Mononuclear cell (primary cell): ENCODE data around the gene KRT74. TPM values are rescaled to one million over a fixed set of nuclear protein-coding genes. Genes with fewer than 3 reads are reported as not detected.

Experiments used
- H3K27me3 ChIP-seq: 2 replicates; pipeline ENCODE4 v1.6.0; 2011; ENCODE audit warnings: low read length, control low read depth; ENCODE audit not compliant: insufficient read depth
- H3K4me1 ChIP-seq: 2 replicates; pipeline ENCODE4 v1.5.1; 2011; ENCODE audit warnings: mild to moderate bottlenecking, low read length, control low read depth; ENCODE audit not compliant: insufficient read depth
- H3K4me3 ChIP-seq: 2 replicates; pipeline ENCODE4 v1.5.1; 2011; ENCODE audit warnings: mild to moderate bottlenecking, low read length, moderate library complexity
- H3K9me3 ChIP-seq: 2 replicates; pipeline ENCODE4 v1.5.1; 2011; ENCODE audit warnings: low read depth, mild to moderate bottlenecking, control low read depth, low read length
- total RNA-seq: library from RNA; depleted of rRNA; stranded (reverse); fragments of >200 nt; gene quantifications from one replicate; pipeline ENCODE4 v1.2.3, GENCODE V29; 2012

KRT74 gene
- total RNA-seq = 0.10 TPM

DNA sequence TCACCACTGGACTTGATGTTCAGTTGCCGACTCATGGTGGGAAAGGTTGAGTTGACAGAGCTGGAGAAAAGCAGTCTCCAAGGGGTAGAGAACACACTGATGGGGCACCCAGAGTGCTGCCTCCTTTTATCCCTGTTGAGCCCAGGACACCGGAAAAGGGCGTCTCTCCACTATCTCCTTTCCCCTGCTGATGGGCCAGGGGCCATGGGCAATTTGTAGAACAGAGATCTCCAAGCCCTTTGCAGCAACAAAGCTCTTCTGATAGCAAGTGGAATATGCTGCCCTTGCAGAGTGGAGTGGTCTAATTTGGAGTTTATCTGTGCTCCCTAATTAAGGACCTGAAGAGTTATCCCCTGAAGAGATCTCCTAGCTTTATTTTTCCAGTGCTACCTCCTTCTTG lies at the start of gene KRT74:
Gene KRT74 (minus strand): TSS at position 101 of the 400 bp plus-strand sequence. CDS start 66 bp downstream, at position 35.
- H3K4me3 ChIP-seq = no peak within 1 kb of the TSS
- H3K4me1 ChIP-seq = peaks cover 1% of the 10 kb centered on the region
- no peaks in the 10 kb centered on the region for H3K27me3 ChIP-seq
- no peaks in the 10 kb centered on the region for H3K9me3 ChIP-seq

DNA sequence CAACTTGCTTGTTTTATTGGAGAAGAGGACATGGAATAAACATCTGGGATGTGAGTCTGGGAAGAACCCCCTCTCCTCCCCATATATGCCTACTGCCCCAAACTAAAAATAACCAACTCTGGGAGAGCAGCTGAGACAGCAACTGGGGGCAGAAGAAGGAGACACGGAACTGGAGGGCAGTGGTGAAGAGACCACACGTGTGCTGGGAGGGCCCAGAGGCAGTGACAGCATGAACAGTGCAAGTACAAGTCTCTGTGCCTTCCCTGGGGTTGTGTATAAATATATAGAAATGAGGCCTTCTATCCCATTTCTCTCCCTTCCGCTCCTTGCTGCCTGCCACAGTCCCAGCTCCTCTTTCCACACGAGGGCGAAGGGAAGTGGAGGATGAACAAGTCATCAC lies 48.7 kb upstream of the KRT74 start:
- Histone ChIP-seq H3K4me1 (no peaks in the 10 kb centered on the region), H3K27me3 (no peaks in the 10 kb centered on the region), H3K4me3 (no peak overlapping the region), H3K9me3 (no peaks in the 10 kb centered on the region)

DNA sequence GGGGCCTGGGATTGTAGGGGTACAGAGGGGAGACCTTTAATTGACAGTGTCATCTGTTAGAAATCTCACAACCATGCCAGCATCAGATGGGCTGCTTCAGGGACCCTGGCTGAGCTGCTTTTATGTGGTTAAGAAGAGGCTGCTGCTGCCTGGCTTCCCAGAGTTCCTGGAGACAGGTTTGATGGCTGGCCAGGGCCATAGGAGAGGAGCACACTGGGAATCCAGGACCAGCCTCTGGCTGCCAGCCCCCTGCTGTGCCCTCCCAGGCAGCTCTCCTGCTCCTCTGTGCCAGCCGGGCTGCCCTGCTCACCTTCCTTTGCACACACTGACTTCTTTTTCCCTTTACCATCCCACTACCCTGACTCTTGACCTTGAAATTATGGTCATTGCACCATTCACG lies 45.2 kb upstream of the KRT74 start:
- no peaks in the 10 kb centered on the region for H3K9me3 ChIP-seq
- peaks cover 22% of the 10 kb centered on the region for H3K4me1 ChIP-seq

DNA sequence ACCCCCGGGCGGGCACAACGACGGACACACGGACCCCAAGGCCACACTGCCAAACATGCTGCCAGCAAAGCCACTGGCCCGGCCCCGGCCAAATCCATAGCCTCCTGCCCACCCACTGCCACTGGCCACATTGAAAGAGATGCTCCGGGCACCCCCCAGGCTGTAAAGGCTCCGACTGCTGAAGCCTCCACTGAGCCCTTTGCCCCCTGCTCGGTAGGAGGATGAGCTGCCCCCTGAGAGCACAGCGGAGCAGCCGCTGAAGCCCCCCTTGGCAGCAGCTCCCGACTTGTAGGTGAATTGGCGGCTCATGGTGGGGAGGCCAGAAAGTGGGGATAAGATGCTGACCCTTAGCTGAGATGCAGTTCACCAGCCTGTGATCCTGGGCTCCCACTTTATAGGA lies 44.6 kb upstream of the KRT74 start, which contains the start of gene KRT73:
Gene KRT73 (minus strand): TSS at position 344 of the 400 bp plus-strand sequence. CDS start 35 bp downstream, at position 309.
- Histone ChIP-seq H3K4me3 (no peak within 1 kb of the TSS), H3K9me3 (no peaks in the 10 kb centered on the region), H3K4me1 (peaks cover 22% of the 10 kb centered on the region), H3K27me3 (no peaks in the 10 kb centered on the region)

More for the DNA sequence above, 45.2 kb upstream of the KRT74 start:
- no peak overlapping the region for H3K4me3 ChIP-seq
- no peaks in the 10 kb centered on the region for H3K27me3 ChIP-seq

DNA sequence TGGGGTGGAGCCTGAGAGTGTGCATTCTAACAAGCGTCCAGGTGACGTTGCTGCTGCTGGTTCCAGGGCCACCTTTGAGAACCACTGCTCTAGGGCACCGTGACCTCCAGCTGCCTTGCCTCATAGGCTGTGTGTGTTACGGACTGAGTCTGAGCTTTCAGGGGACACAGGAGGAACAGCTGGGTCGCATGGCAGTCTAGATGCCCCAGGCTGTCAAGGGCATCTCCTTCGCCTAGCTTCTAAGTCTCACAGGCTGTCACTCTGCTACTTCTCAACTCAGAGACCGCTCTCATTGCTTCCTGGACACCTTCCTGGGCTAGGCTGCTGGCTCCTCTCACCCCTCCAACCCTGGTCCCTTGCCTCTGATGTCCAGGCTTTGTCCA lies 43.8 kb upstream of the KRT74 start:
- Histone ChIP-seq H3K27me3 (no peaks in the 10 kb centered on the region), H3K4me1 (peaks cover 22% of the 10 kb centered on the region), H3K4me3 (no peak overlapping the region), H3K9me3 (no peaks in the 10 kb centered on the region)

DNA sequence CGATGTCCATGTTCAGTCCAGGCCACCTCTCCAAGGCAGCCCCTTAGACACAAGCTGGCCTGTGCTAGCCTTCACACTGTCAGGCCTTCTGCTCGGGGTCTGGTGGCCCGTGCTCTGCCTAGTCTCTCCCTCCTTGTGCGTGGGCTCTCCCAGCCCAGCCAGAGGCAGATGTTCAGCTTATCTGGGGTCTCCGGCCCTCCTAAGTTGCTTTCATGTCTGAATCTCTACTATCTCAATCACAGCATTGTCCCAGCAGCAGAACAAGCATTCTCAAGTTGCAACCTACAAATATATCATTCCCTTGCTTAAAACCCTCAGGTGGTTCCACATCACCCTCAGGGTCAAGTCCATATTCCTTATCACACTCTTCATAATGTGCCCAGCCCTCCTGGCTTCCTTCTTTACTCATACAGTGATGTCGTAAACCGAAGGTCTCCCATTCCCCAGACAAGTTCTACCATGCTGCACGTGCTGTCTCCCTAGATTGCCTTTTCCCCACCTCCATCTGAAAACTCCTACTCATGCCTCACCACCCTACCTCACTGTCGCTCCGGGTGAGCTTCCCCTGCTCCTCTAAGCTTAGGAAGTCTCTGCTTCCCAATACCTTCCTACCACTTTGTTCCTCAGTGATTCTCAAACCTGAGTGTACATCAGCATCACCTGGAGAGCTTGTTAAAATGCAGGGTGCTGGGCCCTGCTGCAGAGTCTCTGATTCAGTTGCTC lies 43.2 kb upstream of the KRT74 start:
- Histone ChIP-seq H3K27me3 (no peaks in the 10 kb centered on the region), H3K9me3 (no peaks in the 10 kb centered on the region), H3K4me1 (peaks cover 27% of the 10 kb centered on the region), H3K4me3 (no peak overlapping the region)

DNA sequence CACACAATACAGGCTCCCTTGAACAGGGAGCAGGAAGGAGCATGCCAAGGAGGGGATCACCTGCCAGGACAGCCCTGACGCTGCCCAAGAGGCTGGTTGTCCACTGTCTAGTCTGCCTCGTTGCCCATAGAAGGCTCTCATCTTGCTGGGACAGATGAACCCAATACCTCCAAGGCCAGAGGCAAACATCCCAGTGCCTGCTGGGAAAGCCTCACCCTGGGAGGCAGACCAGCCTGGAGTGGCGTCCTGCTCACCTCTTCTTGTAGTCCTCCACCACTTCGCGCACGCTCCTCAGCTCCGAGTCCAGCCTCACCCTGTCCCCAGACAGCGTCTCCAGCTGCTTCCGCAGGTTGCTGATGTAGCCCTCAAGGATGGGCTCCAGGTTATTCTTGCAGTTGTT lies 42.3 kb upstream of the KRT74 start:
- Histone ChIP-seq H3K4me1 (peaks cover 31% of the 10 kb centered on the region), H3K9me3 (no peaks in the 10 kb centered on the region), H3K27me3 (no peaks in the 10 kb centered on the region), H3K4me3 (no peak overlapping the region)

DNA sequence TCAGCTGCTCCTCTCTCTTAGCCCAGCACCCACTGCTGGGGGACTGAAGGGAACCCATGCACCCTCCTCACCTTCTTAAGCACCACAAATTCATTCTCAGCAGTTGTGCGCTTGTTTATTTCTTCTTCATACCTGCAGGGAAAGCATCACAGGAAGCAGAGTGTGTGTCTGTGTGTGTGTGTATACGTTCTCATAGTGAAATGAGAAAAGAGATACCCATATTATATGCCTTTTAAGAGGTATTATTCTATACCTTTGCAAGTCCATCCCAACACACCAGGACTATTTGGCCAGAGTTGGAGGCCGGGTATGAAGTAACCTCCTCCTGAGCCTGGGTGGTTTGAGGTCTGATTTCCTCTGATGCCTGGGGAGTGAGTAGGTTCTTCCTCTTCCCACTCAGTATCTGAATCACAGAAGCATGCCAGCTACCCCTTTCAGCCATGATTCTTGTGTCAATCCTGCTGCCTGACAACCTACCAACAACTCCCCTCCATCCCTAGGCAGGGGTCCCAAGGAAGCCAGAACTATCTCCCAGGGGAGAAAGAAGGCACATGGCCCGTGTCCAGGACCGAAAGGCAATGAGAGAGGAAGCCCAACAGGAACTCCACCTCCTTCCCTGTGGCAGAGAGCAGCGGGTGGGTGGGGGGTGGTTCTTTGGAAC lies 41.7 kb upstream of the KRT74 start:
- Histone ChIP-seq H3K4me1 (peaks cover 34% of the 10 kb centered on the region), H3K27me3 (no peaks in the 10 kb centered on the region), H3K9me3 (no peaks in the 10 kb centered on the region), H3K4me3 (no peak overlapping the region)

DNA sequence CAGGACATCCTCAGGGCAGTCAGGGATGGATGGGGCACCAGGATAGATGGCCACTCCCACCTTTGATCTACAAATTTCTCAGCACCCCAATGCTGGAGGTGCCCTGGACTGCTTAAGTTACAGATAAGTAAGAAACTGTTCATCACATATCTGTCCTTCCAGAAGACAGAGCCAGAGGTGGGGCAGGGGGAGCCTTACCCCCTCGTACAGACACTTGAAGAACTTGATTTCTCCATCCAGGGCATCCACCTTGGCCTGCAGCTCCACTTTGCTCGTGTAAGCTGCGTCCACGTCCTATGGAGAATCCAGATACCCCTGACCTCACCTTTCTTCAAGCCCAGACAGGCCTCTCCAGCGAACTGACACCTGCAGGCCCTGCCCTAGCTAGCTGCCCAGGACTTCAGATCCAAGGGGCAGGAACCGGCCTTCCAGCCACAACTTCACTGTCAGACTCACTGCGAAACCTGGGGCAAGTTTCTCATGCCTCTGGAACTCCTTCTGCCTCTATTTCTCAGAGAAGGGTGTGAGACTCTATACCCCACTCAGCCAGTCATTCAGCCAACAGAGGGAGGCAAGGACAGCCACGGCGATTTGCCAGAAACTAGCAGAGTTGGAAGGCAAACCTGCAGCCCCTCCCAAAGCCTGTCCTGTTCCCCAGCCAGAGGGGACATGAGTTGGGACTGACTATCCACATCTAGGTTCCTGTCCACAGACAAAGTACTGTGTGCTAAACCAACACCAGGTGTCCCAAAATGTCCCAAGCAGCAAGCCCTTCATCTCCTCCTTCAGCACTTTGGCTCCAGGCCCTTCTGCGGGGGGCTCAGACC lies 41.0 kb upstream of the KRT74 start:
- no peaks in the 10 kb centered on the region for H3K9me3 ChIP-seq
- no peaks in the 10 kb centered on the region for H3K27me3 ChIP-seq
- H3K4me3 ChIP-seq = no peak overlapping the region
- peaks cover 38% of the 10 kb centered on the region for H3K4me1 ChIP-seq

DNA sequence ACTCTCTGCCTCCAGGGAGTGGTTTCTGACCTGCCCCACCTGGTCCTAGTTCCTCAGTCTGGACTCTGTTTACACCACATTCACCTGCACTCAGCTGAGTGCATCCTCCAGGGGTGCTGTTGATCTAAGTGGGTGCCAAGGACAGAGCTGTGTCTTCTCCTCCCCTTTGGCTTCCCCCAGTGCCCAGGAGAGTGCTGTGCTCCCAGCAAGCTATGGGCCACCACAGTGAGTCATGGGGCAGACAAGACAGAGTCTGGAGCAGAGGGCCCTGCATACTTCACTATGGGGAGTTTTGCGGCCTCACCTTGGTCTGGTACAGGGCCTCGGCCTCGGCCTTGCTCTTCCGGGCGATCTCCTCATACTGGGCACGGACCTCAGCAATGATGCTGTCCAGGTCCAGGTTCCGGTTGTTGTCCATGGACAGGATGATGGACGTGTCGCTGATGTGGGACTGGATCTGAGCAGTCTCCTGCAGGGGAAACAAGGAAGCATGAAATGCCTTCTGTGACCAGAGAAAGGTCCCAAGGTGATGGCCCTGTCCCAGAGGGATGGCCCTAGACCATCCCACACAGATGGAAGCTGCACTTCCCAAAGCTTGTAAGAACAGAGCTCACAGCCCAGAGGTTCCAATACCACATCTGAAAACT lies 39.9 kb upstream of the KRT74 start:
- no peaks in the 10 kb centered on the region for H3K27me3 ChIP-seq
- H3K4me3 ChIP-seq = no peak overlapping the region
- H3K4me1 ChIP-seq = peaks cover 38% of the 10 kb centered on the region
- no peaks in the 10 kb centered on the region for H3K9me3 ChIP-seq

DNA sequence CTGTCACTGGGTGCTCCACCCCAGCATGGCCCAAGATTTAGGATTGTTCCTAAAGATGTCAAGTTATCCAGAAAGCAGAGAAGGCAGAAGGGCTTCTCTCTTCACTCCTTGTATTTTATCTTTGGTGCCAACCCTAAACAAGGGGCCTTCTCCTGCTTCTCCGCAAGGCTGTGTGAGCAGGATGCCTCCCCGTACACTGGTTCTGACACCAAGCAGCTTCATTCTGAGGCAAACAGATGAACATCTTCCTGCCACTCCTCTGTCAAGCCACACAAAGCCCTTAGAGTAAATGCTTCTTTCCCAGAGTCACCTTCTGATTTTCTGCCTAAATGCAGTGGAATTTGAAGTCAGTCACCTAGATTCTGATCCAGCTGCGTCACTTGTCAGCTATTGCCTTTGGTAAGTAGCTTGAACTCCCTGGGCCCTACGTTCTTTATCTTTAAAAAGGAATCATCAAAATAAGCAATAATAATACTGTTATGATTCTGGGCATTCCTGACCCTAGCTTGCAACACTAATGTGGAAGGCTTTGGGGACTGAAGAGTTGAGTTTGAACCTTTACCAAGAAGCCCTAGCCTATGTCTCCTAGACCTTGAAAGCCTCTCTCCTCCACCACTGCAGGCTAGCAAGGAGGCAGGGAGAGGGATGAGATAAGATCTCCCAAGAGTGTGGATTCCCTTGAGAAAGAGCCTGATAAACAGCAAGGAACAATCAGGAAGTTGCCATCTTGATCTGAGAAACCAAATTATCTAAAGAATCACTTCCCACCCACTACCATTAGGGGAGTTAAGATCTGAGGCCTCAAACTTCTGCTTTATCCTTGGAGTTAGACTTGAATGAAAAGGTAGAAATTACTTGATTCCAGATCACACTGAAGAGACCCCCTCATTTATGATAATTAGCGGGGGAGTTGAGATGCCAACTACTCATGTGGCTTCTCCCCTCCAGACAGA lies 39.1 kb upstream of the KRT74 start:
- Histone ChIP-seq H3K9me3 (no peaks in the 10 kb centered on the region), H3K27me3 (no peaks in the 10 kb centered on the region), H3K4me3 (no peak overlapping the region), H3K4me1 (peaks cover 46% of the 10 kb centered on the region)

DNA sequence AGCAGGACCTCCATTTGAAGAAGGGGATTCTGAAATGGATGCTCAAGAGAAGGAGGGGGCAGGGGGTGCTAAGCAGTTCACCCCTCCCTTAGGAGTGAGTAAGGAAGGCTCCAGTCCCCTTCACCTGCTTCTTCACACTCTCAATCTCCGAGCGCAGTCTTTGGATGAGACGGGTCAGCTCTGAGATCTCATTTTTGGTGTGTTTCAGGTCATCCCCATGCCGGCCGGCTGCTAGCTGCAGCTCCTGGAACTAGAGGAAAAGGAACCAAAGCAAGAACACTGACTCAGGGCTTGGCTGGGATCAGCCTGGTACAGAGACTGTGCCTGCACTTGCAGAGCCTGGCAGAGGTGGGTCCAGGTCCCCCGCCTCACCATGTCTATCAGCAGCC lies 37.4 kb upstream of the KRT74 start:
- Histone ChIP-seq H3K4me3 (peak overlapping the region; percentile 7), H3K9me3 (no peaks in the 10 kb centered on the region), H3K4me1 (peaks cover 43% of the 10 kb centered on the region), H3K27me3 (no peaks in the 10 kb centered on the region)

DNA sequence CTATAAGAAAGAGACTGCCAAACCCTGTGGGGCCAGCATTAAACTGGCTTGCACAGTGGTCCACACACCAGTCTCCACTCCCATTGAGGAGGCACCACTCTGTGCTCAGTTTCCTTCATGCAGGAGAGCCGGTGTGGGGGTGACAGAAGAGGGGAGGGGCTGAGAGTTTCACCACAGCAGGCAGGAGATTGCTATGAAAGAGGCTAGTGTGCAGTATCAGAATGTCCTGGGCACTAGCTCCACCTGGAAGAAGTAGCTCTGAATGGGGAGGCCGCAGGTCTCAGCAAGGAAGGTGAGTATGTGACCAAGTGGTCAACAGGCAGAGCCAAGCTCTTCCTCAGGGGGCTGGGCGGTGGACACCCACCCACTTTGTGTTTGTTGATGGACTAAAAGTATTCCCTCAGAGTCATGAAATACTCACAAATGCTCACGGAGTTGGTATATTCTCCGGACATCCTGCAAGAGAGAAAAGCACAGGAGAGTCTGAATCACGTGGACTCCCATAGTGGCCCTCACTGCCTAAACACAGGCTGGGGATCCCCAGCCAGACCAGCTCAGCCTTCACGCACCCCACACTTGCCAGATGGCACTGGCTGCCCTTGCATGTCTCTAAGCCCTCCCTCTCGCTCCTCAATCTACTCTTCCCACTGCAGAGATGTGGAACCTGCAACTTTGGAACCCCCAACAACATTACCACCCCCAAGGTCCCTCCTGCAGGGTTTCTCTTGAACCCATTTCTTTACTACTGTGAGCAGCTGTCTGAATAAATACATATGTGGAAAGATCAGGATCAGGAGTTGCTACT lies 35.4 kb upstream of the KRT74 start:
- no peaks in the 10 kb centered on the region for H3K9me3 ChIP-seq
- H3K4me1 ChIP-seq = peaks cover 29% of the 10 kb centered on the region
- H3K27me3 ChIP-seq = no peaks in the 10 kb centered on the region
- H3K4me3 ChIP-seq = no peak overlapping the region
